Ammon's horn (tissue), 1 donor: ENCODE measurements around the gene PIP4K2B.
A peak's percentile ranks its signal among the peaks of the same experiment; 100 is the strongest.
"Not testable (repeated sequence)": the region's sequence is repeated elsewhere in the genome, so short reads cannot be mapped to it uniquely, and the experiment has no call there.

ENCODE experiments used
- DNase-seq: peaks from one replicate; pipeline ENCODE4 v3.0.0-alpha.2; 2016; ENCODE audit warnings: low spot score

PIP4K2B gene

DNA sequence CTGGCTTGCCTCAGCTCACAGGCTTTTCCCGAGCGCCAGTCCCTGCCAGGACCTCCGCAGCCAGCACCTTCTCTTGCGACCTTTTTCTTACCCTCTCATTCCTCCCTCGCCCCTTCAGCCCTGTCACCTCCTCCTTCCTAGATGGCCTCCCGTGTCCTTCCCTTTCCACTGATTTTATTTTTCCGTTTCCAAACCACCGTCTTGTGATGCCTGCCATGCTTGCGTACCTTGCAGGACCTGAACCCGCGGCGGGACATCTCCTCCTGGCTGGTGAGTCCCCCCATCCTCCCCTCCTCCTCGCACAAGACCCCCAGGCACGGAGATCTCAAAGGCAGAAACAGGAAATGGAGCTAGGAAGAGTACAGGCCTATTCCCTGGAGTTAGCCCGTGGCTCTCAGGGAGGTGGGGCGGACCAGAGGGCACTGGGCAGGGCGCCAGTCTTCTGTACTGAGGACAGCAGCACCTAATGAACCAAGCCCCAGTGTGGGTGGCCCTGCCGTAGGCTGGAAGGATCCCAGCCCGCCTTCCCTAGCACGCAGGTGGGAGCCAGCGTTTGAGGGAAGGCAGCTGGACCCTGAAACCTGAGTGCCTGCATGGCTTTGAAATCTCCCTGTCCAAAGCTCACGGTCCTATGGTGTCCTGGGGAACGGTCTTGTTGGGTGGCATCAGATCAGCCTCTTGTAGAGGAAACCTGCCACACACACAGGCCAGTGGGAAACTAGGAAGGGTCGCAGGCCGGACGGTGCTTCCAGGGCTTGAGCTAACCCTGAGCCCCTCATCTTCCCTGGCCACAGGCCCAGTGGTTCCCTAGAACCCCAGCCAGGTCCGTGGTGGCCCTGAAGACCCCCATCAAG lies 68.6 kb downstream of the PIP4K2B start:
- no peak for DNase-seq

DNA sequence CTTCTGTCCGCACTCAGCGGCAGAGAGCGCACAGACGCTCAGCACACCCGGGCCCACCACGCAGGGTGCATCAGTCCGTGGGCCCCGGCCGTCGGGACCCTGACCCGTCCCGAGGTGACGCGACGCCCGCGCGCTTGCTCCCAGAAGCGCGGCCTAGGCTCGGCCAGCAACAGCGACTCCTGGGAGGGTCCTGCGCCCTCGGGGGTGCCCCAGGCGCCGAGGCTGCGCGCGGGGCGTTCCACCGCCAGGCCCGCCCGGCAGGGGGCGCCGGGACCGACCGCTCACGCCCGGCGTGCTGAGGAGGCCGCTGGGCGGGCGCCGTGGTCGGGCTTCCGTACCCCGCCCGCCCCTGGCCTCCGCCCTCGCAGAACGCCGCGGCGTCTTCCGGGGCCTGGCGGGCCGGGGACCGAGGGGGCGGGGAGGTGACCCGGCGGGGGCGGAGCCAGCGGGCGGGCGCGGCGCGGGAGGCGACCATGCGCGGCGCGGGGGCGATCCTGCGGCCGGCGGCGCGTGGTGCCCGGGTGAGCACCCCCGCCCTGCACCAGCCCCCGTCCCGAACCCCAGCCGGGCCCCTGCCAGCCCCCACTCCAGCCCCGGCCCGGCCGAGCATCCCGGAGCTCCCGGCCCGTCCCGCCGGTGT lies 69.3 kb downstream of the PIP4K2B start, which contains the start of gene CISD3:
Gene CISD3, plus strand, starts transcription at position 456 of the 640 bp plus-strand sequence. Its CDS starts 18 bp downstream, at position 474.
- DNase-seq, result peak; percentile 83

- DNase-seq, result no peak
These were observed 69.9 kb downstream of the PIP4K2B start for GRCh38 chr17:38729368-38729885.

DNA sequence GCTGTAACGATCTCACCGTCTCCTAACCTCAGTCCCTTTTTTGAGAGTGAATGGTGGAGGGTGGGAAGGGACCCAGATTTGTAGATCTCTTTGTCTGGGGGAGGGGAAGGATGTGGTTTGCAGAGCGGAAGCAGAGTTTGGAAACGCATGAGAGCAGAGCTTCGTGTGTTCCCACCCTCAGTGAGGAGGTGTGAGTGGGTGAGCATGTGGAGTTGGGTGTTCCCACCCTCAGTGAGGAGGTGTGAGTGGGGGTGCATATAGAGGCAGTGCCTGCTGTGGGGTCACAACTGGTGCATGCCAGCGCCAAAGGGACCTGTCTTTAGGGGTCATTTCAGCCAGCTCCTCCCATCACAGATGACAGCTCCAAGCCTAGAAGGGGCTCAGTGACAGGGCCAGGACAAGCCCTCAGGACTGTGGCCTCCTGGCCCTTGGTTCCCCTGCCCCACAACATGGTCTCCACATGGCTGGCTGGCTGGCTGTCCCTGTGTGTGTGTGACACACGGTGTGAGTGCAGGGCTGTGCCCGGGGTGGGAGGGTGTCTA lies 71.0 kb downstream of the PIP4K2B start:
- DNase-seq, result no peak

DNA sequence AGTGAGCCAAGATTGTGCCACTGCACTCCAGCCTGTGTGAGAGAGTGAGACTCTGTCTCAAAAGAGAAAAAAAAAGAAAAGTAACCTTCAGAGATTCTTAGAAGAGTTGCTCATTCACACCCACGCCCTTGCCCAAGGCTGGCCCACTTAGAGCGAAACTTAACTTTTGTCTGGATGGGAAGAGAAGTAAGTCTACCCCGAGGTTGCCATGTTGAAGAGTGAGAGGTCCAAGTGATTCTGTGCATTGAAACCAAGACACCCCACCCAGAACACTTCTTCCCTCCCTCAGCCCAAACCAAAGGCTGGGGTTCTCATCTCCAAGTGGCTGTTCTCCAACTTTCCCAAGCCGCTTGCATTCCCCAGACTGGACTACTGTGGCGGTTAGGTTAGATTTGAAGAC lies 71.6 kb downstream of the PIP4K2B start:
- DNase-seq, result no peak

- not testable (repeated sequence) for DNase-seq
These were observed 73.2 kb downstream of the PIP4K2B start for GRCh38 chr17:38726145-38726544.

GRCh38 chr17:38725066-38725465 lies 74.3 kb downstream of the PIP4K2B start:
- DNase-seq, result no peak

- DNase-seq, result peak; percentile 94
These were observed 74.9 kb downstream of the PIP4K2B start for GRCh38 chr17:38724337-38724988.

DNA sequence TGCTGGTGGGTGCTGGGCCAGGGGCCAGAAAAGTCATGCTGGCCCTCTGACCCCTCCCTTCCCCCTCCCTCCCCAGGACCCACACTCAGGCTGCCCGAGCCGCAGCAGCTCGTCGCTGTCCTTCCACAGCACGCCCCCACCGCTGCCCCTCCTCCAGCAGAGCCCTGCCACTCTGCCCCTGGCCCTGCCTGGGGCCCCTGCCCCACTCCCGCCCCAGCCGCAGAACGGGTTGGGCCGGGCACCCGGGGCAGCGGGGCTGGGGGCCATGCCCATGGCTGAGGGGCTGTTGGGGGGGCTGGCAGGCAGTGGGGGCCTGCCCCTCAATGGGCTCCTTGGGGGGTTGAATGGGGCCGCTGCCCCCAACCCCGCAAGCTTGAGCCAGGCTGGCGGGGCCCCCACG lies 77.6 kb downstream of the PIP4K2B start:
- DNase-seq, result no peak

DNA sequence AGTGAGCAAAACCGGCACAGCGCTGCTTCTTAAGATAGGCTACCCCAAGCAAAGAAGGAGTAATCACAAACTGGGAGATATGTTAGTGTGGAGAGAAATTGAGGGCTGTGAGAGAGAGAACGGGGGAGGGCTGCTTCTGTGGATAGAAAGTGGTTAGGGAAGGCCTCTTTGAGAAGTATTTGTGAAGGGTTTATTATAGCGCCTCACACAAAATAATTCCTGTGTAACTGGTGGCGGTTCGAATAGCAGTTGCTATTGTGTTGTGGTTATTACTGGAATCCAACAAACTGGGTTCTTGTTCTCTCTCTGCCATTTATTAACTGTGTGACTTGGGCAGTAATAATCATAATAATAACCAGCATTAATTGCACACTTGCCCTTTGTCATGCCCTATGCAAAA lies 78.4 kb downstream of the PIP4K2B start:
- no peak for DNase-seq

- no peak for DNase-seq
These were observed 79.3 kb downstream of the PIP4K2B start for GRCh38 chr17:38719943-38720641.

DNA sequence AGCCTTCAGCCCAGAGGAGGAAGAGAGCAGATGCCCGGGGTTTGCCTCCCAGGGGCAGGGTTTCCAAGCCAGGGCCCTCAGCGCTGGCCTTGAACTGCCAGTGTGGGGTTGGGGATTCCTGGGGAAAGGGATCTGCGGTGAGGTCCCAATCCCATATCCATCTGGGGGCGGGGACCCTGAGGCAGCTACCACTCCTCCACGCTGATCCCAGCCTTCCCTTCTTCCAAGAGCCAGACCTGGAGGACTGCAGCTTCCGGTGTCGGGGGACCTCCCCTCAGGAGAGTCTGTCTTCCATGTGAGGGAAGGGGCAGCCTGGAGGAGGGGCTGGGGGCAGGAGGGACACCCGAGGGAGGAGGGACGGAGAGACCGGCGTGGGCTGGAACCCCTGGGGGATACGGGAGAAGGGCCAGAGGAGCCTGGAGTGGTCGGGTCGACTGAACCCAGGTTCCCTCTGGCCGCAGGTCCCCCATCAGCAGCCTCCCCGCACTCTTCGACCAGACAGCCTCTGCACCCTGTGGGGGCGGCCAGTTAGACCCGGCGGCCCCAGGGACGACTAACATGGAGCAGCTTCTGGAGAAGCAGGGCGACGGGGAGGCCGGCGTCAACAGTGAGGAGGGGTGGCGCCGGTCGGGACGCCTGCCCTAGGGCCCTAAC lies 79.9 kb downstream of the PIP4K2B start:
- DNase-seq, result no peak

- DNase-seq, result no peak
These were observed 82.1 kb downstream of the PIP4K2B start for GRCh38 chr17:38717139-38717745.

GRCh38 chr17:38716368-38717005 lies 82.9 kb downstream of the PIP4K2B start:
- DNase-seq, result no peak
